ENCODE data around the gene RAD51.

RAD51 gene

DNA sequence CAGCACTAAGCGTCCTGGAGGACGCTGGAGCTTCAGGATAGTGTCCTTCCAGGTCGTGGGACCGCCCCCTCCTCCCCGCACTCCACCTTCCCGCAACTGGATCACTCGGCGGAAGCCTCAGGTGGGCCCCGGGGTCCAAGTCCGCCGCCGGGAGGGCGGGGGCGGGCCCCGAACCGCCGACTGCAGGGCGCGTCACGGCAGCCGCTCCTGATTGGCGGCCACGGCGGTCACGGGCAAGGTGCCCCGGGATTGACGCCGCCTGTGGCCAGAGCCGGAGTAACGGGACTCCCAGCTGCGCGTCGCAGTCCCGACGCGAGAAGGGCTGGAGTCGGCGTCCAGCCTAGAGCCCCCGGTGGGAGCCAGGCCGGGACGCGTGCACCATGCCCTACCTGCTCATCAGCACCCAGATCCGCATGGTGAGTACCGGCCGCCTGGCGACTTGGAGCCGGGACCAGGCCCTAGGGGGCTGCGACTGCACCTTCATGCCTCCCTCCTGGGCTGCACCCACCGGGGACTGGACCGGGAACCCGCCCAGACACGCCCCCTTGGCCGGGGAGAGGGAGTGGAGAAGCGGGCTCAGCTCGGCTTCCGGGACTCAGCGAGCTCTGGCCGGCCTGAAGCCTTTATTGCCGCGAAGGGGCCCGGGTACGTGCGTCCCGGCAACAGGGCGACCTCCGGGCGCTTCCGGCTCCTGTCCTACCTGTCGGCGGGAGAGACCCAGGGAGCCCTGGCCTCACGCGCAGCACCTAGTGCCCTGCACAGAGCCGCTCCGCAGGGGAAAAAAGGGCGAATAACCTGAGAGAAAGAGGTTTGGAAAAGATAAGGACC lies 69.0 kb downstream of the RAD51 start, which contains the start of gene GCHFR:
Gene GCHFR (plus strand): TSS at position 268 of the 828 bp plus-strand sequence. CDS start 113 bp downstream, at position 381.
- Mint-ChIP-seq H3K9me3 (no peaks in the 10 kb centered on the region), H3K27ac (peak within 1 kb of the TSS; percentile 51), H3K4me3 (peak within 1 kb of the TSS; percentile 85), H3K27me3 (no peaks in the 10 kb centered on the region), H3K4me1 (peaks cover 41% of the 10 kb centered on the region), H3K36me3 (no peaks in the 10 kb centered on the region)

DNA sequence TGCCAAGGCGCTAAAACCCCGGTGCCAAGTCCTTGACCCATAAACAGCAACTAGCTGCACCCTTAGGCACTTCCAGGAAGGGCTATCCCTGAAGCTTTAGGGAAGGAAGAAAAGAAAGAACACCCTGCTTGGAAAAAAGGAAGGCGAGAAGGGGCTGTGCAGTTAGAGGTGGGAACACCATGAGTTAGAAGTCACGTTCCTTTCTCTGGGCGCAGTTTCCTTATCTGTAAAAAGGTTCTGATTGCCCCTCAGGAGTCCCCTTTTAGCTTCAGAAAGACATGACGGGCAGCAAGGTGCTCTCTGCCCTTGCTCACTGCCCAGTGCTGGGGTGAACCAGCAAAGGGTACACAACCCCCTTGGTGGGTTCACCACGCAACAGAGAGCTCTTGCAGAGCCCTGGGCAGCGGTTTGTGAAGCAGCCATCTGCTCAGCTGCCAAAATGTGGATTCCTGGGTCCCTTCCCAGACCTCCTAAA lies 69.7 kb downstream of the RAD51 start:
- Mint-ChIP-seq H3K4me3 (peak overlapping the region; percentile 85), H3K4me1 (peaks cover 48% of the 10 kb centered on the region), H3K9me3 (no peaks in the 10 kb centered on the region), H3K36me3 (no peaks in the 10 kb centered on the region), H3K27ac (no peak overlapping the region), H3K27me3 (no peaks in the 10 kb centered on the region)

DNA sequence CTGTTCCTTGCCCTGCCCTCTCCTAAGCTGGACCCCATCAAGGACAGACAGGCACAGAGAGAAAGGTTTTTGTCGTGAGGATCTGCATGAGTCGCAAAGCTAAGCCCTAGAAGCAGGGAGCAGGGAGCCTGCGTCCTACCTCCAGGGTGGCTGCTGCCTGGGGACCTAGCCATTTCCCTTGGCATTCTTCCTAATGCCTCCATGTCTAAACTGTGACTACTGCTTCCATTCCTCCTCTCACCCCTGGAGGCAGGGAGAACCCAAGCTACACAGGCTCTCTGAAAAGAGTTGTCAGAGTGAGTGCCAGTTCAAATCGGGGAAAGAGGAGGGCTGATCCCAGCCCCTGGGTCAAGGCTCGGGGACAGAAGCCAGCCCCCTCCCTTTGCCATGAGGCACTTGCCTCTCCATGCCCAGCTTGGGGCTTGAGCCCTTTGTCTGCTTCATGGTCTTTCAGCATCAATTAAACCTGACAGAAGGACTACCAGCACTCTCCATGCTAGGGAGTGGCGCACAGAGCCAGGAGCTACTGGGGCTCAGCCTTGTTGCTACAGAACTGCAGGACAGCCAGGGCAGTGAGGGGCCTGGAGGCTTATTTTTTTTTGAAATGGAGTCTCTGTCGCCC lies 71.3 kb downstream of the RAD51 start:
- Mint-ChIP-seq H3K27ac (no peak overlapping the region), H3K27me3 (no peaks in the 10 kb centered on the region), H3K4me1 (peaks cover 61% of the 10 kb centered on the region), H3K4me3 (peak overlapping the region; percentile 30), H3K9me3 (no peaks in the 10 kb centered on the region), H3K36me3 (no peaks in the 10 kb centered on the region)

DNA sequence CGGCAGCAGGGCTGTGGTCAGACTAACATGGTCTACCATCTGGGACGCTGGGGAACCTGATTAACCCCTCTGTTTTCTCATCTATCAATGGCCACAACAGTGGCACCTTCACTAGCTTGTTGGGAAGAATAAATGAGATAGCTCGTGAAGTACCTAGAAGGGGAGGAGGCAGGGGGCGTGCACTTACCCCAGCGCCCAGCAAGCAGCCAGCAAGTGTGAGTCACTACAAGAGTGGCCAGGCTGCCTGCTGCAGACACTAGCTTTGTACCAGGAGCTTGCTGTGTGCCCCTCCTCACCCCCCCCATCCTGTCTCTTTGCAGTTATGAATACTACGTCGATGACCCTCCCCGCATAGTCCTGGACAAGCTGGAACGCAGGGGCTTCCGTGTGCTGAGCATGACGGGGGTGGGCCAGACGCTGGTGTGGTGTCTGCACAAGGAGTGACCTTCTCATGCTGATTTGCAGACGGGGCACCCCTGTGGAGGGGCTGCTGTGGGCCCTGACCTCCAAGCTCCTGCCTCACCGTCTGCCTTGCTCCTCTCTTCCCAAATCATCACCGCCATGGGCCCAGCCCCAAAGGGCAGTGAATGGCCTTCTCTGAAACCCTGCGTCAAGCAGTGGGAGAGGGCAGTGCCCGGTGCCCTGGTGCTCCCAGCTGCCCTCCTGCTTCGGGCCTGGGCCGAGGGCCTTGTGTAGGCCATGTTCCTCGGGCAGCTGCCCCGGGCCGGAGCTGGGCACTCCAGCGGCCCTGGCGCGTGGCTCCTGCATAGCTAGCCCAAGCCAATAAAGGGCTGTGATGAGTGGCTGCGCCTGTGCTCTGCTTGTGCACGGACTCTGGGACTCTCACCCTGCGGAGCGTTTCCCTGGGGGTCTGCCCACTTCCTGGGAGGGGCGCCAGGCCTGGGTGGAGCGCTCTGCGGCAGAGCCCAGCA lies 72.2 kb downstream of the RAD51 start:
- H3K4me3 Mint-ChIP-seq, result no peak overlapping the region
- peaks cover 62% of the 10 kb centered on the region for H3K4me1 Mint-ChIP-seq
- H3K27me3 Mint-ChIP-seq, result no peaks in the 10 kb centered on the region
- no peaks in the 10 kb centered on the region for H3K36me3 Mint-ChIP-seq
- no peaks in the 10 kb centered on the region for H3K9me3 Mint-ChIP-seq
- H3K27ac Mint-ChIP-seq, result no peak overlapping the region

DNA sequence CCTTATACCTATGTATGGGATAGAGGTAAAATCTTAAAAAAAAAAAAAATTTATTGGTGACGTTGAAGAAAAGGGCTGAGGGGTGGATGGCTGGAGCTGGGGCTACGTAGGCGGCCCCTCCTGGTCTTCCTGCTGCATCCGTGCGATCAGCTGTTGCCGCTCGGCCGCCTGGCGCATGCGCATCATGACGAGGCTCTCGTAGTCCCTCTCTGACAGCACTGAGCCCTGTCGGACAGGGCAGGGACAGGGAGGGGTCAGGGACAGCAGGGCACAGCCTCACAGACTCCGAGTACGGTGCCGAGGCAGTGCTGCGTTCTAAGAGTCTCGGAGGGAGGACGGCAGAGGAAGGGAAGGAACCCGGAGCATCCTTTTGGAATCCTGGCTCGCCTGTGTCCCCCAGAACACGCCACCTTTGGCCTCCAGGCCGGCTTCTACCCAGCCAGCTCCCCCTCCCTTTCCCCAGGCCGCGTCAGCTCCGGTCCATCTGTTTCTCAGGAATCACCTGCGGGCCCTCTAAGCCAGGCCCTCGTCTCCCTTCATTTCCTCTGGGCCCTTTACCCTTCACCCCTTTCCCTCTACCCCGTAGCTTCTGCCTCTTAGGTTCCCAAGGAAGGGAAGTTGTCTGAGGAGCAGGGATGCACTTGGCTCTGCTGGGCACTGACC lies 73.0 kb downstream of the RAD51 start:
- Mint-ChIP-seq H3K36me3 (no peaks in the 10 kb centered on the region), H3K27ac (peak overlapping the region; percentile 97), H3K4me1 (peaks cover 57% of the 10 kb centered on the region), H3K9me3 (no peaks in the 10 kb centered on the region), H3K4me3 (no peak overlapping the region), H3K27me3 (no peaks in the 10 kb centered on the region)

DNA sequence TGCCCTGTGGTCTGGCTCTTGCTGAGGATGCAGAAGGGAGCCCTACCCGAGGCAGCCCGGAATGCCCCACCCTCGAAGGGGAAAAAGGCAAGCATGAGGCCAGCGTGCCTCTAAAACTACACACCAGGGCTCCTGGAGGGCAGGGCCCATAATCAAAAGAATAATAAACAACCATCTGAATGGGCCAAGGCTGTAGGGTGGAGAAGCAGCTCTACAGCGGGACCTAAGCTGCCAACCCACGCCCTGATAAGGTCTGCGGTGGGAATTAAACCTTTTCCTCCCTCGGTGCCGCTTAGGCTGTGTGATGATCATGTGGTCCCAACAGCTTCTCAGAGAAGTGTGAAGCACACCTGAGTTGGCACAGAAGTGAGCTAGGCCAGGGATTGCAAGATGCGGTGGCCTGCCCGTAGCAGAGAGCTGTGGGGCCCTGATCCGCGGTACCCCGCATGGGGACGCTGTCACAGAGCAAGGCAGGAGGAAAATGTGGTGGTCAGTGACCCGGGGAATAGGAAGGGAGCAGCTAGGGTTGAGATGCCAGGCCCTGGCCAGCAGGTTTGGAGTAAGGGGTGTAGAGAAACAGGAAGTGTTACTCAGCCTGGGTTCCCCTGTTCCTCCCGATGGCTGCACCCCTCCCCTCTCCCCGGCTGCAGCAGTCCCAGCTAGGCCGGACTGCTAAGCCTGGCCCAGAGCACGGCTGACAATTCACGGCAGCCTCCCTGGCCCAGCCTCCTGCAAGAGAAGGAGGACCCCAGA lies 73.7 kb downstream of the RAD51 start:
- no peaks in the 10 kb centered on the region for H3K9me3 Mint-ChIP-seq
- peak overlapping the region; percentile 97 for H3K27ac Mint-ChIP-seq
- peaks cover 50% of the 10 kb centered on the region for H3K4me1 Mint-ChIP-seq
- H3K36me3 Mint-ChIP-seq, result no peaks in the 10 kb centered on the region
- no peaks in the 10 kb centered on the region for H3K27me3 Mint-ChIP-seq
- peak overlapping the region; percentile 75 for H3K4me3 Mint-ChIP-seq

DNA sequence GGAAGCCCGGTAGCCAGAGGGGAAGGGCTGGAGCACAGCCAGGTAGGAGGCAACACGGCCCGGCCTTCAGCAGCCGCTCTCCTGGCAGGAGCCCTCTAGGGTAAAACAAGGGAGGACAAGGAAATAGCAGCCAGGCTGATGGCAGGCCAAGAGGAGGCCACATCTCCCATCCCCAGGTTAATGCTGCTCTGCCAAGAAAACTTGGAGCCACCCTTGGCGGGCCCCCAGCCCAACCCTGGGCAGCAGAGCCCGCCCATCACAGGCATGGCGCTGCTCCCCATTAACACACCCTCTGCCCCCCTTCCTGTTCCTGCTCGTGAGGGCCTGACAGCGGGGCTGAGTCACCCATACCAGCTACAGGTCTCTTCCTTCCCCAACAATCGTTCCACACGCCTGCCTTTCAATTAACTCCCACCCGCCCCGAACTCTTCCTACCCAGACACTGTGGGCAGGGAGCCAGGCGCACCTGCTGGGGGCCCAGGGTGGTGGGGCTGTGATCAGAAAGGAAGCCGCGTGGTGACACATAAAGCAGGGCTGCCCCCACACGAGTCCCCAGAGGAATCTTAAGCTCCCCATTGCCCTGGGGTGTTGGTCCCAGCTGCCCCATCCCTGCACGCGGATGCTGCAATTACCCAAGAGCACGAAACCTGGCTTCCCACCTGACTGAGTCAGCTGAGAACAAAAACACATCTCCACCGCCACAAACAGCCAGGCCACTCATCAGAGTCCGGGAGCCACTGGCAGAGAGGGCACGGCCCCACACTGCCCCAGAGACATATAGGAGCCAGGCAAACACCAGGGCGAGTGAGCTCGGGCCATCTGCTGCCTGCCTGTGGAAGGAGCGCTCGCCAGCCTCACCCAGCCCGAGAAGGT lies 74.5 kb downstream of the RAD51 start, which contains the start of gene C15orf62:
Gene C15orf62 (plus strand): TSS at position 707 of the 873 bp plus-strand sequence. CDS start 516 bp downstream, outside the sequence.
- Mint-ChIP-seq H3K36me3 (no peaks in the 10 kb centered on the region), H3K9me3 (no peaks in the 10 kb centered on the region), H3K27me3 (no peaks in the 10 kb centered on the region), H3K4me3 (peak within 1 kb of the TSS; percentile 75), H3K27ac (peak within 1 kb of the TSS; percentile 97), H3K4me1 (peaks cover 48% of the 10 kb centered on the region)

DNA sequence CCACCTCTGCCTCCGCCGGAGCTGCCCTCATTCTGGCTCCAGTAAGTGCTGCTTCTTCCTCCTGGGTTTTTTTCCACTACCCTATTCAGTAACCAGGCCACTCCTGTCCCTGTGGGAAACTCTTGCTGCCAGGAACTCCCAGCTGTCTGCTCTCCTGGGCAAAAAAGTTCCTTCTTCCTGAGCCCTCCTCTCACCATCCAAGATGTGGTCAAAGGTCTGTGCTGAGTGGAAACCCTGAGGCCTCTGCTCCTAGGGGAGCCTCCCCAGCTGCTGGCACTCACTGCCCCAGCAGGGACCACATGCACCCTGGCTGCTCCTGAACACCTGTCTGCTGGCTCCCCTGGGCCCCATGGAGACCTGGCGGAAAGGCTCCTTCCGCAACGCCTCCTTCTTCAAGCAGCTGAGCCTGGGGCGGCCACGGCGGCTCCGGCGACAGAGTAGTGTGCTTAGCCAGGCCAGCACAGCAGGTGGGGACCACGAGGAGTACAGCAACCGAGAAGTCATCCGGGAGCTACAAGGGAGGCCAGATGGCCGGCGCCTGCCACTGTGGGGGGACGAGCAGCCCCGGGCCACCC lies 75.3 kb downstream of the RAD51 start:
- Mint-ChIP-seq H3K27me3 (no peaks in the 10 kb centered on the region), H3K9me3 (no peaks in the 10 kb centered on the region), H3K27ac (peak overlapping the region; percentile 93), H3K4me3 (peak overlapping the region; percentile 75), H3K36me3 (no peaks in the 10 kb centered on the region), H3K4me1 (peaks cover 41% of the 10 kb centered on the region)

DNA sequence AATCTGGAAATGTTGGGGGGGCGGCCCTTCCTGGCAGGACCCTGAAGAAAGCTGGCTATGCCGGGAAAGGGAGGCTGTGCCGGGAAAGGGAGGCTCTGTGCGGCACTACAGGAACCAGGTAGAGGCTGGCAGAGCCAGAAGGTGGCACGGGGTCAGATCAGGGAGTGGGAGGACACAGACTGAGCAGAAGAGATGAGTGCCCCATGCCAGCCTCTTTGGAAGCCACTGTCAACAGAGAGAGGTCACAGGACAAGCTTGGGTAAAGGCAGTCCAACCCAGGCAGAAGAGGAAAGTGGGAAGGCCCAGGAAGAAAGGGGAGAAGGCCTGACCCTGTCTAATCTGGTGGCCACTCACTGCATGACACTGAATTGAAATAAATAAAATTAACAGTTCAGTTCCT lies 76.3 kb downstream of the RAD51 start:
- no peak overlapping the region for H3K27ac Mint-ChIP-seq
- H3K36me3 Mint-ChIP-seq, result no peaks in the 10 kb centered on the region
- H3K9me3 Mint-ChIP-seq, result no peaks in the 10 kb centered on the region
- H3K27me3 Mint-ChIP-seq, result no peaks in the 10 kb centered on the region
- H3K4me1 Mint-ChIP-seq, result peaks cover 31% of the 10 kb centered on the region
- H3K4me3 Mint-ChIP-seq, result no peak overlapping the region

DNA sequence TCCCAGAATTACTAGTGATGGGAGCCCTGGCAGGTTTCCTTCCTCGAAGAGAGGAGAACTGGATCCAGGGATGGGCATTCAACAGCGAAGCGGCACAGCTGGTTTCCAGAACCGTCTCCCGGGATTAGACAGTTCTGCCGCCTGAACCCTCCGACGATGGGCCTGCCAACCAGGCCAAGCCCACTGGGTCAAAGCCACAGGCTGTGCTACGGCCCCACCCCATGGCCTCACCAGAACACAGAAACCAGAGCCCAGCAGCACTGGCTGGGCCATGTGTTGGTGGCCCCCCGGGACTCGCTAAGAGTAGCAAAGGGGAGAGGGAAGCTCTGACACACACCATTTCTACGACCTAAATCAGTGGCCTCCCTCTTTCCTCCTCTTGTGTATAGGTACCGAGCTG lies 77.0 kb downstream of the RAD51 start:
- Mint-ChIP-seq H3K4me1 (peaks cover 35% of the 10 kb centered on the region), H3K9me3 (no peaks in the 10 kb centered on the region), H3K27ac (no peak overlapping the region), H3K4me3 (no peak overlapping the region), H3K27me3 (no peaks in the 10 kb centered on the region), H3K36me3 (peaks cover 3% of the 10 kb centered on the region)

DNA sequence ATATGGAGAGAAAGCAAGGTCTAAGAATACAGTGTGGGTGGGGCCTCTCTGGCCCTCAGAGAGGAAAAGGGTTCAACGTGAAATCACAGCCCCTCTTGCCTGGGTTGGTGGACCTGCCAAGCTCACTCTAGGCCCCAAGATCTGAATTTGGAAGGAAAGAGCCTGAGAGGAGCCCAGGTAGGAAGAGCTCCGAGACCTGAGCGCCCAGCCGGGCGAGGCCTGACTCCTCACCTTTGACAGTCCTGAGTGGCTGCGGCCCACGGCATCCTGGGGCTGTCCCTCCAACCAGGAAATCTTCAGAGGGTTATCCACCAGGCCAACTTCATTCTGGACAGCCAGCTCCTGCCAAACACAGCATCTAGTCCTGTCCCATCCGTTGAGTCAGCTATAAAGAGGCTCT lies 78.5 kb downstream of the RAD51 start:
- Mint-ChIP-seq H3K4me3 (no peak overlapping the region), H3K36me3 (peaks cover 3% of the 10 kb centered on the region), H3K27me3 (no peaks in the 10 kb centered on the region), H3K9me3 (no peaks in the 10 kb centered on the region), H3K4me1 (peaks cover 32% of the 10 kb centered on the region), H3K27ac (no peak overlapping the region)

DNA sequence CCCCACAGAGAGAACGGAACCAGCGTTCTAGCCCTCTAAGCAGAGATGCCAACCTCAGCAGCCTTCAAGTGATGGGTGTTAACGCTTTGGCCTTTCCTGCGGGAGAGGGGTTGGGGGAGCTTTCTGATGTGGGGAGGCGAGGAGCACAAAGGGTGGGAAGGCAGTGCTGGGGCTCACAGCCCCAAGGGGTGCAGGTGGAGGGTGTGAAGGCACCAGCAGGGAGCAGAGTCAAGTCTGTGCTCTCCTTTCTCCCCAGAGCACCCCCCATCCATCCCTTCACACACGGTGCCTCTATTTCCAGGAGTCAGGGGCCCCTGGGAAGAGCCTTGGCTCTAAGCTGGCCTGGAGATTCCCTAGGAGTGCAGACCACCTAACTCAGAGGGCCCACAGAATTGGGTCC lies 78.9 kb downstream of the RAD51 start:
- H3K9me3 Mint-ChIP-seq, result no peaks in the 10 kb centered on the region
- no peaks in the 10 kb centered on the region for H3K27me3 Mint-ChIP-seq
- H3K27ac Mint-ChIP-seq, result no peak overlapping the region
- H3K4me1 Mint-ChIP-seq, result peaks cover 28% of the 10 kb centered on the region
- peaks cover 3% of the 10 kb centered on the region for H3K36me3 Mint-ChIP-seq
- H3K4me3 Mint-ChIP-seq, result no peak overlapping the region

DNA sequence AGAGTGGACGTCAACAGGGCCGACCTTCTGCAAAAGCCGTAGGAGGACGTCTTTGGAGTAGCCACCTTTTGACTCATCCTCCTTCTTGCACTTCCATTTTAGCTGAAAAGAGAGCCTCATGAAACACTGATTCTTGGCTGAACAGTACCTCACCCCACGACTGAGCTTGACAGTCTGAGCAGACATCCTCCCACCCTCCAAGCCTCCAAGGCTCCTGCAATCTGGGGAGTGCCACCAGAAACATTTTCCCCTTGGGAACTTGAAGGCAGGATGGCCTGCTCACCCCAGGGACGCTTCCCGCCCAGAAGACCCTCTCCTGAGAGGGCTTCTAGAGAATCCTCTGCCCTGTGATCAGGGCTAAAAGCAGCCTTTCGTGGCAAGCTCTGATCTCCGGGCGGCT lies 80.0 kb downstream of the RAD51 start:
- Mint-ChIP-seq H3K9me3 (no peaks in the 10 kb centered on the region), H3K4me3 (no peak overlapping the region), H3K27ac (no peak overlapping the region), H3K4me1 (peaks cover 17% of the 10 kb centered on the region), H3K27me3 (no peaks in the 10 kb centered on the region), H3K36me3 (peaks cover 8% of the 10 kb centered on the region)

Measured in activated naive CD4-positive, alpha-beta T cell treated with anti-CD3 and anti-CD28 coated beads, Interleukin-2, amount 50 U/mL, for 24 hours (primary cell).